Measurements from ENCODE around the gene PHLDA2.
A peak's percentile ranks its signal among the peaks of the same experiment; 100 is the strongest.

The PHLDA2 gene, protein sequence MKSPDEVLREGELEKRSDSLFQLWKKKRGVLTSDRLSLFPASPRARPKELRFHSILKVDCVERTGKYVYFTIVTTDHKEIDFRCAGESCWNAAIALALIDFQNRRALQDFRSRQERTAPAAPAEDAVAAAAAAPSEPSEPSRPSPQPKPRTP

DNA sequence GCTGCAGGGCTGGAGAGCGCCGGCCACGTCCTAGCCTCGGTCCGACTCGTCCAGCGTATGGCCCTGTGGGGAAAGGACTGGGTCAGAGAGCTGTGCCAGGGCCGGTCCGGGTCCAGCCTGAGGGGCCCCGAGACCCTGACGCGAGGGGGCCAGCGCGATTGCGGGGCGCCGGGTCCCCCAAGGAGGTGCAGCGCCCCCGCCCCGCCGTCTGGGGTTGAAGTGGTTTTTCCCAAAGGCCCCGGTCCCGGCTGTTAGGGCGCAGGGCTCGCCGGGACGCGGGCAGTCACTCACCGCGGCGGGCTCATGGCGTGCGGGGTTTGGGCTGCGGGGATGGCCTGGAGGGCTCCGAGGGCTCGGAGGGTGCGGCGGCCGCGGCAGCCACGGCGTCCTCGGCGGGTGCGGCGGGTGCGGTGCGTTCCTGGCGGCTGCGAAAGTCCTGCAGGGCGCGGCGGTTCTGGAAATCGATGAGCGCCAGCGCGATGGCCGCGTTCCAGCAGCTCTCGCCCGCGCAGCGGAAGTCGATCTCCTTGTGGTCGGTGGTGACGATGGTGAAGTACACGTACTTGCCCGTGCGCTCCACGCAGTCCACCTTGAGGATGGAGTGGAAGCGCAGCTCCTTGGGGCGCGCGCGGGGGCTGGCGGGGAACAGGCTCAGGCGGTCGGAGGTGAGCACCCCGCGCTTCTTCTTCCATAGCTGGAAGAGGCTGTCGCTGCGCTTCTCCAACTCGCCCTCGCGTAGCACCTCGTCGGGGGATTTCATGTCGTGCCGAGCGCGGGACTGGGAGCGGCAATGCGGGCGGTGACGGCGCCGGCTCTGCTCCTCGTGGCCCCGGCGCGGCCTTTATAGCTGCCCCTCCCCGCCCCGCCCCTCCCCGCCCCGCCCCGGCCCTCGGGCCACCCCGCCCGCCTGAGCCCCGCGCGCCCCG is at the start of gene PHLDA2:
Gene PHLDA2, minus strand, starts transcription at position 816 of the 926 bp plus-strand sequence. Its CDS starts 56 bp downstream, at position 760.
- peak; percentile 83 for DNase-seq (ENCODE audit: low spot score)

DNA sequence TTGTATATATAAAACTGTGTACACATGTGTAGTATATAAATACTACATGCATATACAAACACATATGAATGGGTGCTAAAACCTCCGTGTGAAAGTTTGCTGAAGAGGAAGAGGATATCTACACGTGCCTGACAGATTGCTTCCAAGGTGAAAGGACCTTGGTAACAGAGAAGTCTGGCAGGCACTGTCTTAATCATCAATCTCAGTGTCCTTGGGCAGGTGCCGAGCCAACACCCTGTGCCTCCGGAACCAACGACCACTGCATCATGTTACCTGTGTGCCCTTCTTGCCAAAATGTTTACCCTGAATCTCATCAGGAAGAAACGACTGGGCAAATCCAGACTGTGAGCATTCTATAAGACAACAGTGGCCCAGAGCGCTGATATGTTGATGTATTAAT is 47.9 kb upstream of the PHLDA2 start:
- no peak for DNase-seq (ENCODE audit: low spot score)

DNA sequence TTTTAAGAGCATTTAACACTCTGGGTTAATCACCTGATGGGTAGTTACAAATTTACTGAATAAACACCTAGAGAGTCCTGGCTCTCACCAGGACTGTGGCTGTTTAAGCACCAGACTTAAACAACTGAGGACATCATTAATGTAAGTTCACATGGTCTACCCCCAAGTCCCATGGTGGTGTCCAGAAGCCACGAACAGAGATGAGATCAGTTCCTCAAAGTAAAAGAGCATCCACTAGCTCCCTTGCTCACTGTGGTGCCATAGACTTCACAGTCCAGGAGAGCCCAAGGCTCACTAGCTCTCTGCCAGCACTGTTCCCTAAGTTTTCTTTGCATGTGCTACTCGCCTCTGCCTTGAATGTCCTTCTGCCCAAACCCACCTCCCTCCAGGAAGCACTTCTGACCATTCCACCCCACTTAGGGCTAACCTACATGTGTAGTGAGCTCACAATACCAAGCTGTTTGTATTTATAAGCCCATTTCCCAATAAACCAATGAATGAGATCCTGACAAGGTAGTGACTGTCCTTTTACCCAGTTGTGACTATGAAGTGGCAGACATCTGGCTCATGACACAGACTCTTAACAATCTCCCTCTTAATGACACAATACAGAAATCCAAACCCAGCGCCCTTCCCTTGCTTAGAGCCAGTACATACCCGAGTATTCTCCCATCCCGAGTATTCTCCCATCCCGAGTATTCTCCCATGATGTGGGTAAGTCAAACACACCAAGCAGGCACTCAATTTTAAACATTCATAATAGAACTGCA is 47.3 kb upstream of the PHLDA2 start:
- no peak for DNase-seq (ENCODE audit: low spot score)

DNA sequence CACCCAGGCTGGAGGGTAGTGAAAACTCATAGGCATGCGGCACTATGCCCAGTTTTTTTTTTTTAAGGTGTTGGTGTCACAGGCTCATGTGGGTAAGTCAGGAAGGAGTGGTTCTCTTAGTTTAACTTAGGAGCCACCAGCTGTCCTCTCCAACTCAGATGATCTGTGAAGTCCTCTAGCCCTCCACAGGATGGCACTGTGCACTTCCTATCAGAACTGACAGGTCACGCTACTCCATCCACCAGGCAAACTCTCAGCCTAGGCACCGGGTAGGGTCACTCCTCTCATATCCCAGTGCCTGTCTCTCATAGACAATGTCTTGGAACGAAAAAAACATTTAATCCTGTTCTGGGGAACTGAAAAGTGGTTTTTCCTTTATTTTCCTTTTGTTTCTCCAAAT is 46.4 kb upstream of the PHLDA2 start:
- peak; percentile 47 for DNase-seq (ENCODE audit: low spot score)

DNA sequence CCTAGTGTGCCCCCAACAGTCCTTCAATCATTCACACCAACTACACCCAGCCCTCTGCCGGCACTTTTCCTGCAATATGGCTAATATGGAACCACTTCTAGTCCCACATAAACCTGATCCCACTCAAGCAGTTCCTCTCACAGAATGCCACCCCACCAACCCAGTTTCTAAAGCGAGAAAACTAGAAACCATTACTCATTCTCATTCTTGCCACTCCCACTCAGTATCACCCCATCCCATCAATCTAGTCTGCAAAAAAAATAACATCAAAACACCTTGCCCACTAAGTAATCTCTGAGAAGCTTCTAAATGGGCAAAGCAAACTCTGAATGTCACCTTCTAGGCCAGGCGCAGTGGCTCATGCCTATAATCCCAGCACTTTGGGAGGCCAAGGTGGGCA is 45.1 kb upstream of the PHLDA2 start:
- no peak for DNase-seq (ENCODE audit: low spot score)

DNA sequence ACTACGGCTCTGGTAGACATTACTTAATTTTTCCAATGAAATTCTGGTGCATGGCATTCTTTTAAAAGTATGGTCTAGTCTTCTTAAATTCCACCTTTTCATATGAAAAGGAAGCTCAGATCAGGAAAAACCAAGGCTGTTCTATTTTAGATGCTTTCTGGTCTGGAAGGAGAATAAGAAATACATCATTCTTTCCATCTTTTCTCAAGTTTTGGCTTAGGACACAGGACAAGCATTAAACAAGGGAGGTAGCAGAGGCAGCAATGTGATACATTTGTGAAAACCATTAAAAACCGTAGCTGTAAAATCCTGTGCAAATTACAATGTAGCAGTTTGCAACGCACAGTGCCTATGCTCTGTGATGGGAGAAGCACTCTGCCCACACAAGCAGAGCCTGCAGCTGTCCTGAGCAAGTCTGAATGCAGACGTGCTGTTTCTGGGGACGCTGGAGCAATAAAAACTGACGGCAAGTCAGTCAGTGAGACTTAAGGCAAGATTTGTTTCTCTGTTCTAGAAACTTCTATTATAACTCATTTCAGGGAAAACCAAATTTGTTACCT is 39.2 kb upstream of the PHLDA2 start:
- no peak for DNase-seq (ENCODE audit: low spot score)

DNA sequence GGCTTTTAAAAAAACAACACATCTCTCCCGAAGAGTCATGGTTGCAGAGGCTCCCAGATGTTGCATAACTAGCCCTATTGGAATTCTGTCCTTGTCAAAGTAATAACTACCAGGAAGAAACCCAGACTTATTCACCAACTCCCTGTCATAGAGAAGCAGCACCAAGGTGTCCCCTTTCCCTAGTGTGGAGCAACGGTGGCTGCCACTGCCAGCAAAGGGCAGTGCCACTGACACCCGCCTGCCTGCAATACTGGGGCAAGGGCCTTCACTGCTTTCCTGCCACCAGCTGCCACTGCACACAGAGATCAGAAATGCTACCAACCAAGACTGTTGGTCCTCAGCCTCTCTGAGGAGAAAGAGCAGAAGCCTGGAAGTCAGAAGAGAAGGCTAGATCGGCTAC is 35.6 kb upstream of the PHLDA2 start:
- no peak for DNase-seq (ENCODE audit: low spot score)

DNA sequence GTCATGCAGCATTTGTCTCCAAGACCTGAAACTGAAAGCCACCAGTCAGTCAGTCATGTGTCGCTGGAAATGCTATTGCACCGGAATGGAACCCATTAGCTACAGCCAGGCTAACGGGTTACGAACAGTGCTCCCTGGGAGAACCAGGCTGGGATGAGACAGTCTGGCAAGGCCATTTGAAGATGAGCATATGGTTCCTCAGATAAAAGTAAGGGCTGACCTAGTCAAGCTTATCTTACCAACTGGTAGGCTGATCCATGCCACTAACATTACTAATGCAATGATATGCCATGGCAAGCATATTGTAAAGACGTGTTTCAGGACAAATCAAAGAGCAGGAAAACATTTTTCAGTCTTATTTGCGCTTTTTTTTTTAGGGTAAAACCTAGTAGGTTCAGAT is 34.5 kb upstream of the PHLDA2 start:
- no peak for DNase-seq (ENCODE audit: low spot score)

DNA sequence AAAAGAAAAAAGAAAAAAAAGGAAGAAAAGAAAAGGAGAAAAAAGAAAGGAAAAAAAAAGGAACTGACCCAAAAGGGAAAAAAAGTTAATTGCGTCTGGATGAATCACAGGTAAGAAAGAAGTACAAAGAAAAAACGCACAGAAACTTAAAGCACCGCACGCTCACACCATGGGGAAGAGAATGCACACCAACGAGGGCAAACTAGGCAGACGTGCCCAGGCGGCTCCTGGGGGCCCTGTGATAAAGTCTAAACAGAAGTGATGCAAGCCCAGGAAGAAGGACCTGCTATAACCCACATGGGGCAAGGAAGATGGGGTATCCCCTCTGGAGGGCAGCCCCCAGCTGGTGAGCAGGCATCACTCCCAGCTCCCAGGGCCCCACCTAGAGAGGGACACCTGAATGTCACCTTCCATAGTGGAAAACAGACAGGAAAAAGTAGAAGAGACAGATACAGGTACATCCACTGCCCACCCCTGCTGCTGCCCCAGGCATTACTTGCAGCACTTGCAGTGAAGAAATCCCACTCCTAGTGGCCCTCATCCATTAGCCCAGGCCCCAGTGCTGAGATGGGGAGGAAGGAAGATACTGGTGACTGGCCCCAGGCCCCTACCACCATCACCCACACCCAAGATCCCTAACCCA is 34.0 kb upstream of the PHLDA2 start:
- no peak for DNase-seq (ENCODE audit: low spot score)

DNA sequence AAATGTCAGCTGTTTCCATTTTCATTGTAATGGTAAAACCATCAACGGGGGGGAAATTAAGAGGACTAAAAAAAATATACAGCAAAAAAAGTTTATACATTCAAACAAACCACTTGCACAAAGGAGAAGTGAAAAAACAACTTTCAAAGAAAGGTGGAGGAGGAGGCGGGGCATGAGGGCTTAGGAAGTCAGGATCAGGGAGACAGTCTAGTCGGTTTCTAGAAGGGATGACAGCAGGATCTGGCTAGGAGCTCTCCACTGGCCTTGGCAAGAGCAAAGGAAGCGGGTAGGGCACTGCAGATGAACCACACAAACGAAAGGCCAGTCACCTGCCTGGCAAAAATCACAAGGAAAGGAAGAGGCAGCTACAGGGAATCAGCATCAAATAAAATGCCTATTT is 31.9 kb upstream of the PHLDA2 start:
- DNase-seq (ENCODE audit: low spot score) = no peak

DNA sequence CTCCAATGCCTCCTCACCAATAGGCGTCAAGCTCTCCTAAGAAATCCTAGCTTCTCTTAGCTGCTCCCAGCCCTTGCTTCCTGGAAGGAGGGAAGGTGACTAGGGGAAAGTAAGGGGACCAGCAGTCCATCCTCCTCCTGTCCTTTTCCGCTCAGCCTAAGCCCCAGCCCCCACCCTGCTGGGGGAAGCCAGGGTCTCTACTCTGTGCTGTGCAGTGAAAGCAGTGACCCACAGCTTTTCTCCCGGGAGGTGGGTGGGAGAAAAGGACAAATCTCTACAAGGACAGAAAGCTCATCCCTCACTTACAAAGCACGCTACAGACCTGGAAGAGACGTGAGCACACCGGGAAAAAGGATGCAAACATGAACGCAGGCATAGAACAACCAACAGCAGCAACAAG is 30.9 kb upstream of the PHLDA2 start:
- no peak for DNase-seq (ENCODE audit: low spot score)

DNA sequence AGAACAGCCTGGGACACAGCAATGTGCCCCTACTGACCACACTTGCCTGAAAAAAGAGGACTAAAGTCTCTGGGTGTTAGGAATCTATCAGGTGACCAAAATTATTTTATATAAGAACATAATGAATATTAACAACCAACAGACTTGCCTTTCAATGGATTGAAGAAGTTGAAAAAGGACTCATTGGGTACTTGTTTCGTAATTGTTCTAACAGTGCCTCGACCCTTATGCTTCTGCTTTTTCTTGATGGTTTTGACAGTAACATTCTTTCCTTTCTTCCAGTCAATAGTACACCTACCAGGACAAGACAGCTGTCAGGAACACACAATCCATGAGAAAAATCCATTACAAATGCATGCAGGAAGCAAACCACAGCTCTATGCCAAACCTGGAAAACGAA is 29.0 kb upstream of the PHLDA2 start:
- DNase-seq (ENCODE audit: low spot score) = no peak

DNA sequence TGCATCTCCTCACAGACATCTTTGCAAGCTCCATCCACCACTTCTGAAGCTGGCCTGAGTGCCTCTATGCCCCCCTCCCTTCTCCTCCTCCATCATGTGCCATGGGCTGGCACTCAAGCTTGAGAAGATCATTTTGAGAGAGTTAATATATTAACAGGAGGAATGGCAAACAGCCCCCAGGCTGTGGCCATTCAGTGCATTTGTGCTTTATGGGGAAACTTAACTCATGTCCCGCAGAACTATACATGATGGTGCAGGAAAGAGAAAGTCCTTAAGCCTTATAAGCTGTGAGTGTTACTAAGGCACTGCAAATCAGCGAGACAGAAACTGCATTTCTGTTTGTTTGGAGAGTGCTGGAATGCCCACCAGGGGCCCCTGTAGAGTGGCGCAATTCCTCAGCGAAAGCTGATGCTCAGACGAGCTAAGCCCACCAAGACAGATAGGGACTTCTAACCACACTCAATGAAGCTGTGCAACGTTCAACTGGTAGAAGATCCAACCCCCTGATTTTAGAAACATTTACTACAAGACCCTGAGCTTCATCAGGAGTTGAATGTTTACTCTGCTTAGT is 26.8 kb upstream of the PHLDA2 start:
- no peak for DNase-seq (ENCODE audit: low spot score)

DNA sequence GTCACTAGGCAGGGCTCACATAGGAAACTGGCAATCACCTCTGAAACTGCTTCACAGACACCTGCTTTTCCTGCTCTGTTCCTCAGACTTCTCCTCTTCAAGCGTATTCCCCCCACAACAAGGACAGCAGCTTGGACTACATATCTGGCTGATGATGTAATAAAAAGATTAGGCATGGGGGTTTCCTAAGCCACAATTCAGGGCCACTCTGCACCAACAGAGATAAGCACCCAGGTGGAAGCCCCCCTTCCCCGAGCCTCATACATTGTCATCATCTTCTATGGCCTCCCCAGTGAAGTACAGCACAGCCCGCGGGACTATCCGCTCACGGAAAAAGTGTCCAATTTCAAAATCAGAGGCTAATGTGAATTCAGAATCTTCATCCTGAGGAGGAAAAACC is 25.0 kb upstream of the PHLDA2 start:
- DNase-seq (ENCODE audit: low spot score) = no peak

DNA sequence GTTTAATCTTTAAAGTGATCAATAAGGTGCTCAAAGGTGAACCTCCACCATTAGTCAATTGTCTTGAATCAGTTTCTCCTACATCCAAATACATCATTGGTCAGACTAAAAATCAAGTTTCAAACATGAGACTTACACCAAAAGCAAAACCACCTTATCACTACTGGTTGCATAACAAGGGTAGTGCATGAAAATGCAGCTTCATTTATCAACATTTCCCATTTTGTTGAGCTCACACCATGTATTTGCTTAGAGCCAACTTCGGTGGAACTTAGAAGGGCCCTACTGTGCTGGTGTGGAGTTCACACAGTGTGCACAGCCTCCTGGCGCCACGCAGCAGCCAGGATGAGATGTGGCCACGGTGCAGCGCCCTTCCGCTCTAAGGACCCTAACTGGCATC is 23.1 kb upstream of the PHLDA2 start:
- DNase-seq (ENCODE audit: low spot score) = no peak

DNA sequence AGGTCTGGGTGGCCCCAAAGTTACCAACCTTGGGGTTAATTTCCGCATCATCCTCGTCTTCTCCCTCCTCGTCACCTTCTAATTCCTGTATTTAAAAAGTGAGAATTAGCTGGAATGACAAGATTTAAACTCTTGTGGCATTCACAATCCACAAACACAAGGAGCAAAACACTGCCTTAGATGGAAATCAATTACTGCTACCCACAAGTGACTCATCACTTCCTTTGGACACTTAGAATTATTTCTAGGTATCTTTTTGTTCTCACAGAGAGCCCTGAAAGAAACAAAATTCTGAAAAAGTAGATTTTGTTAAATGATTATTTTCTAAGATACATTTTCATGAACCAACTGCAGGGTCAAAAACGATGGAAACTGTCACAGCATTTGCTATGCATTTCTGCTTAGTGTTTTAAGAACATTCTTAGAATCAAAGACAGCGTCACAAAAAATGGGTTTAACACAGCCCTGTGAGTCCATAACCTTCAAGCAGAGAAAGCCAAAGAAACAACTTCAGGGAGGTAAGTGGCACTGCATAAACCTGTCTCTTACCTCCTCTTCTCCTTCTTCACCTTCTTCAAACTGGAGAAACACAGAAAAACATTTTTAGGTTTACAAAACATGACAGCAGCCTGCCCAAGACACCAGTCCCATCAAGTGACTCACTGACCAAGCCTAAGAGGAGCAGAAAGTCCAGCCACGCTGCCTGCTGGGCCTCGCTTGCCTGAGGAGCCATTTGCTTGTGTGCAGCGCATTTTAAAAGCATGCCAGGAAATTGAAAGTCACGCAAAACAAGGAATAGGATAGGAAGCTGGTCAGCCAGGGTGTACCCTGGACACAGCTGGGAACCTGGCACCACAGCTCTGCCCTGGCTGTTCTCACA is 22.3 kb upstream of the PHLDA2 start:
- DNase-seq (ENCODE audit: low spot score) = no peak

DNA sequence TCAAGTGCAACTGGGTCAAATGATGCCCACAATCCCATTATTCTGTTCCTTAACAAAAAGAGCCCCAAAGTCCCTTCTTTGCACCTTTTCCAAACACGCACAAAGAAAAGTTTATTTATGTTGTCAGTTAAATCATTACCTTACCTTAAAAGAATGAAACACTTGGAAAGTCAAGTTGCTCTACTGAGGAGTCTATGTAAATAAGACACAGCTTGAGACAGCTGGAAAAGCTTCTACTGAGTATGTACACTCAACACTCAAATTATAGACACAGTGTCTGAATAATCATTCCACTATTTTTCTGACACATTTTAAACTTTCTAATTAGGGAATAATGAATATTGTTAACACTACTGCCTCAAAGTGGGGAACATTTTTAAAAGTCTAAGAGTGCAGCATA is 21.6 kb upstream of the PHLDA2 start:
- no peak for DNase-seq (ENCODE audit: low spot score)

DNA sequence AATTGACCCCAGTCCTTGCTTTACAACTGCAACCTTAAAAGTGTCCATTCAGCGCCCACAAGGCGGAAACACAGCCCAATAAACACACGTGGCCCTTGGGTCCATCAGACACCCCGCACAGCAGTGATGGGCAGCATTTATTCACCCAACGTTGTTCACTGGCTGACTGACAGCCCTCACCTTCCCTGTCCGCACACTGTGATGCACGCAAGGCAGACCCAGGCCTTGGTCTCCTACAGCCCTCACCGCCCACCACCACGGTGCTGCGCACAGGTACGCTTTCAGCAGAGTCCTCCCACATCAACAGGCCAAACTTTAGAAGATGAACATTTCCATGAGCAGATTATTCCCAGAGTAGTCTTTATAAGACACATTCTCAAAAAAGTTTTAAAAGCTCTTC is 20.7 kb upstream of the PHLDA2 start:
- no peak for DNase-seq (ENCODE audit: low spot score)

DNA sequence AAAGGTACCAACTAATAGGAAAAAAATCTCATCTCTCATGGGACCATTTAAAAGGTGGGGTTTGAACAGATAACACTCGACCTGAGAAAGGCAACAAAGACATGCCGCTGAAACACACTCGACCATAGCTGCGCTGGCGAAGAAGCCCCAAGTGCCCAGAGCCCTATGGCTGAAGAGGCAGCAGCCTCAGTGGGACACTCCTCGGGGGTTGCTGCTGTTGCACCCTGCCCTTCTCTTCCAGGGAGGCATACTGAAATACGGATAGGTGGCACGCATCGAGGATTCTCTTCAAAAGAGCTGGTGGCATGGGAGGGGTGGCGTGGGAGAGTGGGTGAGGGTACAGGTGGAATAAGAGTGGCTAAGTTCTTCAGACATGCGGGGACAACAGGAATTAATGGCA is 18.5 kb upstream of the PHLDA2 start:
- no peak for DNase-seq (ENCODE audit: low spot score)

DNA sequence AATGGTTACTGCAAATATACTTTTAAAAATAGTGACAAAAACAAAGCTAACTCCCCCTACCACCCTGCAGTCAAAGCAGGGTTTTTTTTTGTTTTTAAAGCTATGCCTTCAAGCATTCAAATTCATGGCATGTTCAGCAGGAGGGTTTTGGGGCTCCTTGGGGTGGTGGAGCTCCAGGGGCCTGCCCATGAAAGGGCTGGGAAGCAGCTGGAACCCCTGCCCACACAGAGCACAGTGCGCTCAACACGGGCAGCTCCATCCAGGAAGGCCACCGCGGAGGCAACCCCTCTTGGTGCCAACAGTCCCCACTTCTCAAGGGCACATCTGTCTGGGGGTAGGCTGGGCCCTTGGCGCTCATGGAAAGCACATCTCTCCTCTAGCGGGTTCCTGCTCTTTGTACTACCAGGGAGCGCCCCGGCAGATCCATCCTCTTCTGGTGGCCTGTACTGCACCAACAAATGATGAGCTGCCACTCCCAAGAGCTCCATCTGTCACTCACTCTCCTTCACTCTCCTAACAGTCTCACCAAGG is 16.6 kb upstream of the PHLDA2 start:
- no peak for DNase-seq (ENCODE audit: low spot score)

All from iPS-NIHi11 (cell line).